HG02973 (cell line): Measurements from ENCODE around the gene PON1.

ENCODE experiments used
- ATAC-seq: cut with Tn5 transposase; IDR thresholded peaks from one replicate; pipeline ENCODE4 v1.9.1; 2021; ENCODE audit warnings: moderate library complexity; ENCODE audit not compliant: unreplicated experiment

PON1 gene

GRCh38 chr7:95317966-95318365, 6.4 kb downstream of the PON1 start:
- no peak for ATAC-seq

- ATAC-seq = no peak
Measured at GRCh38 chr7:95317546-95317945, 6.8 kb downstream of the PON1 start.

GRCh38 chr7:95316588-95316987, 7.7 kb downstream of the PON1 start:
- peak; percentile 78 for ATAC-seq

- ATAC-seq = no peak
Measured at GRCh38 chr7:95312561-95312960, 11.8 kb downstream of the PON1 start.

DNA sequence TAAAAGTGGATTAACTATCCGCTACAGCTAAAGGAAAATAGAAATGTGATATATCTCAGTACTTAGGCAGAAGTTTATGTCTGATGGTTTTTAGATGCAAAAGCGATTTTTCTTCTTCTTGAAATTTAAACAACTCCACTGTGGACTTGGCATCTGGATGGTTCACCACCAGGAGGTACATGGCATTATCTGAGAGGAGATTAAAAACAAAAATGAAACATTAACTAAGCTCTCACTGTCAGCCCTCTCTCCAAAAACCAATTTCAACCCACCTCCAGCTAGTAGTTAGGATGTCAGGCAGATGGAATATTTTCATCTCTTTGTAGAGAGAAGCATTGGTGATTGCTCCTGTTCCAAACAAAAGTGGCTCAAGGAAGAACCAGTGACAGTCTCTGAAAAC, 12.9 kb downstream of the PON1 start:
- no peak for ATAC-seq

GRCh38 chr7:95309951-95310350, 14.4 kb downstream of the PON1 start:
- ATAC-seq = no peak

DNA sequence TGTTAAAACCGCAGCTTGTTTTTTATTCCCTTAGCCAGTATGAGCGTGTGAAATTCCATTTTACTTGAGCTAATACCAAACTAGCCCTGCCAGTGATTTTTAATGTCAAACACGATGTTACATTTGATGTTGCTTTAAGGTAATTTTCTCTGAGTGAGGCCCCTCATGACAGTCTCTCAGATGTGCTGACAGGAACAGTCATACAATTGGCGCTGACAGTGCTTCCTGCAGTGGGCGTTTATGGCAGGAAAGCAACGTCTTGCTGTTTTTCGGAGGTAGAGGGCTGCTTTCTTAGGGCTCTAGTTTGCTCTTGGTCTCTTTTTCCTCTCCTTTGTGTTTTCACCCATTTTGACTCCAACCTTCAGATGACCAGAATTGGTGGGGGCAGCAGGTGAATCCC, 19.3 kb downstream of the PON1 start:
- ATAC-seq = no peak

- no peak for ATAC-seq
Measured at GRCh38 chr7:95303013-95303905, 21.1 kb downstream of the PON1 start.

GRCh38 chr7:95298091-95298490, 26.2 kb downstream of the PON1 start:
- no peak for ATAC-seq

DNA sequence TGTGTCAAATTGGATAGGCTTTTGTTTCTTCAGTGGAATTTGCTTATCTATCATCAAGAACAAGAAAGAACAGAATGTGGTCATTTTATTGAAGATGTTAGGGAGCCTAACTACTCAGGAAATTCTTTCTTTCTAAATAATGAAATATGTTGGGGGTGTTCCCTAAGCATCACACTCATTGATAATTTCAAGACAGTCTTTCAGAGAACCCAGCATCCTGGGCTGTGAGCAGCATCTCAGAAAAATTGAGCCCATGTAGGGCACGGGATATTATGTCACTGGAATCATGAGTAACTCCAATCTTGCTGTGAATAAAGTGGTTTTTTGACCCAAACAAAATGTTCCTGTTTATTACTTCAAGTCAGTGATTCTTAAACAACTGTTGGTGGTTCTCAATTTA, 27.3 kb downstream of the PON1 start:
- ATAC-seq = no peak

DNA sequence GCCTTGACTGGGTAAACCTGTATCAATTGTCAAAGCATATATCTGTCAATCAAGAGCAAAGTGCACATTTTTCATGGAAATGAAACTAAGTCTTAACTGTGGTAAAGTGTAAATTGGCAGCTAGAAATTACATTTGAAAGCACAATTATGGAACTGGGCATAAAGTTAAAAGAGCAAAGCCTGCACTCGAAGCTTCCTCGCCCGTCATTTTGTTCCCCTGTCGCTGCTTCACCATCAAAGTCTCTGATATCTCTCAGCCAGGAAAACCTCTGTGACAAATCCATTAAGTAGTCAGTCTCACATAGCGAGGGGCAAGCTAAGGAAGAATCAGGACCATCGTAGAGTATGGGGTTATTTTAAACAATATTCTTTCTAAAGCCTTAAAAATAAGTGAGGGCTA, 27.9 kb downstream of the PON1 start:
- no peak for ATAC-seq

- ATAC-seq = no peak
Measured at GRCh38 chr7:95295397-95295796, 28.9 kb downstream of the PON1 start.

DNA sequence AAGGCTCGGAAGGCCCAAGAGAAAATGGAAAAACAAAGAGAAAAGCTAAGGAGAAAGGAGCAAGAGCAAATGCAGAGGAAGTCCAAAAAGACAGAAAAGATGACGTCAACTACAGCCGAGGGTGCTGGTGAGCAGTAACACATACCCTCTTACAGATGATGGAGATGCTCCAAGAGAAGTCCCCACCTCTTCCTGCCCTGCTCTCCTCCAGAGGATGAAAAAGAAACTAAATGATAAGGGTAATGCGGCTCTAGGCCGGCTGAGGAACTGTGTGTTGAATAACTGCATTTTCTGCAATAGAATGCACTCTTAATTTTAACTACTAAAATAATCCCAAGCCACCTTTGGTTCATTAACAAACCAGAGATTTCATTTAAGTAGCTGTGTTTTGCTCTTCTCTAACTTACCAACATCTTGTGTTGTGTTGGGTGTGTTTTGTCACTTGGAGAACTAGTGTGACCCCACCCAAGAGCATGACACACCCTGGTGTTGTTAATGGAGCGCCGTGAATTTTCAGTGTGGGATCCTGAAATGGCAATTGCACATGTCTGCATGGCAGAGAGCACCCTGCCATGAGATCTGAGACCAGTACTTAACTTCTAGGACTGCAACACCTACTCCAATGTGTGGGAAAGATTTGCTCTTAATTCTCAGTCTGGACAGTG, 34.0 kb downstream of the PON1 start:
- no peak for ATAC-seq

- no peak for ATAC-seq
Measured at GRCh38 chr7:95286096-95286495, 38.2 kb downstream of the PON1 start.

DNA sequence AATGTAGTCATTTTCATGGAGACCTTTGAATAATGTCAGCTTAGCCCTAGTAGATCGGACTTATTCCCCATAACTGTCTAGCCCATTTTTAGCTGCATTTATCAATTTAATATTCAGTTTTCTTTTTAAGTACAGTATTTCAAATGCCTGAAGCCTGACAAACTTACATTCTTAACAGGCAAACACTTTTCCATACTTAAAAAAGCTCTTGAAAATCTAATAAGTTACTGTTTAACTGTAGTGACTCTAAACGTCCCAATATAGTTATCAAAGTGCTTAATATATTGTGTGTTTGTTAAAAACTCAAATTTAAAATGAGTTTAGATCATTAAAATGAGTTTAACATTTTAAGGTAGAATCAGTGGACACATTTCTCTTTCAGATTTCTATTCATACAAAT, 44.9 kb downstream of the PON1 start:
- no peak for ATAC-seq

GRCh38 chr7:95276114-95276513, 48.2 kb downstream of the PON1 start:
- no peak for ATAC-seq

DNA sequence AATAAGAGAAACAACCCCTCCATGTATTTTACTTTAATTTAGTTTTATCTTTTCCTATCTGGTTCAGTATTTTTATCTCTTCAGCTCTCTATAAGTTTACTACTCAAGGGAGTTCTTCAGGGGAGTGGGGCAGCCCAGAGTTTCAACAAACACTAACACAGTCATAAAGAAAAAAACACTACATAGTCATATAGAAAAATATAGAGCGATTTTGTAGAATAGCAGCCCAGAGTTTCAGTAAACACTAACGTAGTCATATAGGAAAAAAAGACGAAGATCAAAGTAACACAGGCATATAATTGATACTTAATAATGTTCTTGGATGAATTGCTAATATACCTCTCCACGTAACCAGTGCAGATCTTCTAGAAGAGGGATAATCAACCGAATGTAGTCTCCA, 54.7 kb downstream of the PON1 start:
- no peak for ATAC-seq

DNA sequence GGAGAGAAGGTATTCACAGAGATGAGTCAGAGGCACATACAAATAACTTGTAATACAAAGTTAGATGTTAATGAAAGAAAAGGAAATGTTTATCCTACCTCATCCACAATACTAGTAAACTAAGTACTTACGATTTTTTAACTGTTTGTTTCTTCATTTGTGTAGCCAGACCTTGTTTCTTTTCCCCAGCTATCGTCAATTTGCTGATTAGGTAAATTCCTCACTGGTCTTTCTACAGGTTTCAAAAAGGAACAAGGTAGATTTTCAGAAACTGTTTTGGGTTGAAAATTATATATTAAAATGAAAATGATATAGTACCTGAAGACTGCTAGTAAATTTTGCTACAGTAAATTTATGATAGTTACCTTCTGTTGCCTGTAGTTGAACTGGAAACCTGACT, 56.6 kb downstream of the PON1 start:
- ATAC-seq = no peak

DNA sequence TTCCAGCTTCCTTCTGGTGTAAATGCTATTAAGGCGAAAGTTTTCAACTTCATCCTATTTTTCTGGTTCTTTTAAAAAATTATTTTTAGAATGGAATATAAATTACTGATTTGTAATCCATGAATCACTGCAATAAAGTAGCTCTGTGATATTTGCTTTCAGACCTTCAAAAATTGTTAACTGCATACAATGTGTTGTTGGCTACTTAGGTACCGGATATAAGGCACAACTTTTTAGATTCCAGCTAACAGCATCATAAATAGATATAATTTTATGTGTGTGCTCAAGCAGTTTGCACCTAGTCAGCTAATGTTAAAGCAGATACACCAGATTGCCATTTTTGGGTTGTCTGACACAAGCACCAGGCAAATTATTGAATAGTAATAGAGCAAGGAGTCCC, 58.7 kb downstream of the PON1 start:
- no peak for ATAC-seq

- no peak for ATAC-seq
Measured at GRCh38 chr7:95264363-95264891, 59.9 kb downstream of the PON1 start.

- no peak for ATAC-seq
Measured at GRCh38 chr7:95263785-95264362, 60.5 kb downstream of the PON1 start.

GRCh38 chr7:95262875-95263274, 61.5 kb downstream of the PON1 start:
- no peak for ATAC-seq
